GM23338 (cell line): ENCODE measurements around the gene HIPK1. TPM values are rescaled to one million over a fixed set of nuclear protein-coding genes. Genes with fewer than 3 reads are reported as not detected.

Experiments used
- ATAC-seq: fragments of 200-7000 bp; cut with Tn5 transposase; 3 replicates; pipeline ENCODE4 v1.9.1; 2020
- DNase-seq: peaks from one replicate; pipeline ENCODE4 v3.0.0-alpha.2; 2015; ENCODE audit warnings: low spot score
- H2AFZ ChIP-seq: fragments of 200-600 bp; sonication (generic); 2 replicates; pipeline ENCODE4 v1.8.0; 2016; ENCODE audit warnings: antibody characterized with exemption, mild to moderate bottlenecking, moderate library complexity
- H3F3A ChIP-seq: fragments of 200-600 bp; sonication (generic); replicated peaks from 2 replicates; pipeline ENCODE4 v1.8.0; 2017; ENCODE audit warnings: antibody characterized with exemption, mixed run types, low read depth
- H3K27ac ChIP-seq: fragments of 200-600 bp; sonication (generic); 2 replicates; pipeline ENCODE4 v1.6.1; 2016; ENCODE audit warnings: low read depth
- H3K27me3 ChIP-seq: fragments of 200-600 bp; sonication (generic); 2 replicates; pipeline ENCODE4 v1.8.0; 2016; ENCODE audit warnings: mild to moderate bottlenecking, mixed run types, moderate library complexity; ENCODE audit not compliant: insufficient read depth
- H3K36me3 ChIP-seq: fragments of 200-600 bp; sonication (generic); 2 replicates; pipeline ENCODE4 v1.8.0; 2016; ENCODE audit warnings: mild to moderate bottlenecking; ENCODE audit not compliant: insufficient read depth
- H3K4me1 ChIP-seq: fragments of 200-600 bp; sonication (generic); 2 replicates; pipeline ENCODE4 v1.8.0; 2016; ENCODE audit warnings: mild to moderate bottlenecking, moderate library complexity; ENCODE audit not compliant: insufficient read depth
- H3K4me2 ChIP-seq: fragments of 200-600 bp; sonication (generic); 2 replicates; pipeline ENCODE4 v1.7.1; 2017; ENCODE audit warnings: mixed run types
- H3K4me3 ChIP-seq: fragments of 200-600 bp; sonication (generic); 2 replicates; pipeline ENCODE4 v1.6.1; 2016; ENCODE audit warnings: mixed run types
- H3K79me2 ChIP-seq: fragments of 200-600 bp; sonication (generic); replicated peaks from 2 replicates; pipeline ENCODE4 v1.8.0; 2017; ENCODE audit warnings: mild to moderate bottlenecking; ENCODE audit not compliant: insufficient read depth
- H3K9me2 ChIP-seq: fragments of 200-600 bp; sonication (generic); 2 replicates; pipeline ENCODE4 v1.8.0; 2017; ENCODE audit not compliant: insufficient read depth
- H4K20me1 ChIP-seq: fragments of 200-600 bp; sonication (generic); replicated peaks from 2 replicates; pipeline ENCODE4 v1.8.0; 2017; ENCODE audit warnings: mild to moderate bottlenecking; ENCODE audit not compliant: insufficient read depth
- H3K27ac Mint-ChIP-seq: 2 replicates; pipeline ENCODE4 v1.8.0; 2020; ENCODE audit warnings: inconsistent platforms, mild to moderate bottlenecking, moderate library complexity, mixed read lengths
- H3K27me3 Mint-ChIP-seq: 3 replicates; pipeline ENCODE4 v1.8.0; 2022; ENCODE audit warnings: low read depth, mild to moderate bottlenecking, moderate library complexity, mixed read lengths, inconsistent platforms; ENCODE audit not compliant: insufficient read depth, poor library complexity
- H3K36me3 Mint-ChIP-seq: 3 replicates; pipeline ENCODE4 v1.8.0; 2021; ENCODE audit warnings: low read depth, mild to moderate bottlenecking, inconsistent platforms, moderate library complexity, mixed read lengths
- H3K4me1 Mint-ChIP-seq: 3 replicates; pipeline ENCODE4 v1.8.0; 2020; ENCODE audit warnings: mild to moderate bottlenecking, inconsistent platforms, mixed read lengths
- H3K4me3 Mint-ChIP-seq: 3 replicates; pipeline ENCODE4 v1.8.0; 2021; ENCODE audit warnings: moderate library complexity, mild to moderate bottlenecking, inconsistent platforms, mixed read lengths
- H3K9me3 Mint-ChIP-seq: 3 replicates; pipeline ENCODE4 v1.8.0; 2020; ENCODE audit warnings: moderate library complexity, mild to moderate bottlenecking, inconsistent platforms, mixed read lengths
- CREB1 ChIP-seq: fragments of 250-450 bp; sonication (Bioruptor Pico); IDR thresholded peaks from 2 replicates; pipeline ENCODE4 v1.5.0; 2020; ENCODE audit warnings: low read depth, mild to moderate bottlenecking, moderate library complexity
- EZH2 ChIP-seq: fragments of 200-600 bp; sonication (generic); IDR thresholded peaks from one replicate; pipeline ENCODE4 v1.8.0; 2017; ENCODE audit warnings: antibody characterized with exemption, mild to moderate bottlenecking, low read depth; ENCODE audit not compliant: unreplicated experiment
- EZH2phosphoT487 ChIP-seq: fragments of 200-600 bp; sonication (generic); IDR thresholded peaks from one replicate; pipeline ENCODE4 v1.8.1; 2018; ENCODE audit warnings: antibody characterized with exemption; ENCODE audit not compliant: unreplicated experiment
- JUNB ChIP-seq: IDR thresholded peaks from one replicate; pipeline ENCODE4 v1.6.1; 2016; ENCODE audit warnings: antibody characterized with exemption; ENCODE audit not compliant: unreplicated experiment
- NANOG ChIP-seq: IDR thresholded peaks from 2 replicates; pipeline ENCODE4 v1.6.1; 2016; ENCODE audit warnings: antibody characterized with exemption, borderline replicate concordance
- POLR2AphosphoS5 ChIP-seq: IDR thresholded peaks from 2 replicates; pipeline ENCODE4 v1.6.1; 2016; ENCODE audit warnings: antibody characterized with exemption, low read depth
- ZNF331 ChIP-seq: fragments of 250-450 bp; sonication (Bioruptor Pico); IDR thresholded peaks from 2 replicates; pipeline ENCODE4 v1.5.0; 2020; ENCODE audit warnings: low read depth, mild to moderate bottlenecking, moderate library complexity
- polyA plus RNA-seq: library from polyadenylated mRNA; unstranded; fragments of >200 nt; fragmentation: Nextera tagmentation; extraction: Ambion mirVana; gene quantifications from 2 replicates; pipeline ENCODE4 v1.2.1, GENCODE V29; 2016
- total RNA-seq: library from RNA; depleted of rRNA; stranded (reverse); fragments of >200 nt; shearing (Covaris generic); gene quantifications from 2 replicates; pipeline ENCODE4 v1.2.3, GENCODE V29; 2014
- TF ChIP-seq, protein P1 (sequence below): fragments of 250-450 bp; sonication (Bioruptor Pico); IDR thresholded peaks from 2 replicates; pipeline ENCODE4 v1.5.0; 2020; ENCODE audit warnings: mild to moderate bottlenecking, moderate library complexity
- TF ChIP-seq, protein P2 (sequence below): IDR thresholded peaks from one replicate; pipeline ENCODE4 v1.6.1; 2018; ENCODE audit warnings: antibody characterized with exemption; ENCODE audit not compliant: unreplicated experiment

HIPK1 gene
- total and polyA plus RNA-seq, 2 experiments from 2014 or later, result 14.3 to 47.5 TPM

DNA sequence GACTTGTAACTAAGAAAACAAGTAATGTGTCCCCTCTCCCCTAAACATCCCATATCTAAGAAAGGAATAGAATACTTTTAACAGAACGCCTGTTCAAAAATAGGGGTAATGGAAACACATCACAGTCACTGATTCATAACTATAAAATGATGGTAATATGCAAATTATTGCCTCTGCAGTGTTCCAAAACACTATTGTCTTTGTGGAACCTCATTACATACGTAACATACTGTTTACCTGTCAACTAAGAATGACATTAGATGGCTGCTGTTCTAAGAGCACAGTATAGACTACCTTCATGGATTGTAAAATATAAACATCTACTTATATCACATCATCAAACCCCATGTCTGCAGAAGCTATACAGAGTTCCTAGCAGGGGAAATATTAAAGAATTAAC is 38.3 kb upstream of the HIPK1 start (continued):
- TF ChIP-seq, protein P1, sequence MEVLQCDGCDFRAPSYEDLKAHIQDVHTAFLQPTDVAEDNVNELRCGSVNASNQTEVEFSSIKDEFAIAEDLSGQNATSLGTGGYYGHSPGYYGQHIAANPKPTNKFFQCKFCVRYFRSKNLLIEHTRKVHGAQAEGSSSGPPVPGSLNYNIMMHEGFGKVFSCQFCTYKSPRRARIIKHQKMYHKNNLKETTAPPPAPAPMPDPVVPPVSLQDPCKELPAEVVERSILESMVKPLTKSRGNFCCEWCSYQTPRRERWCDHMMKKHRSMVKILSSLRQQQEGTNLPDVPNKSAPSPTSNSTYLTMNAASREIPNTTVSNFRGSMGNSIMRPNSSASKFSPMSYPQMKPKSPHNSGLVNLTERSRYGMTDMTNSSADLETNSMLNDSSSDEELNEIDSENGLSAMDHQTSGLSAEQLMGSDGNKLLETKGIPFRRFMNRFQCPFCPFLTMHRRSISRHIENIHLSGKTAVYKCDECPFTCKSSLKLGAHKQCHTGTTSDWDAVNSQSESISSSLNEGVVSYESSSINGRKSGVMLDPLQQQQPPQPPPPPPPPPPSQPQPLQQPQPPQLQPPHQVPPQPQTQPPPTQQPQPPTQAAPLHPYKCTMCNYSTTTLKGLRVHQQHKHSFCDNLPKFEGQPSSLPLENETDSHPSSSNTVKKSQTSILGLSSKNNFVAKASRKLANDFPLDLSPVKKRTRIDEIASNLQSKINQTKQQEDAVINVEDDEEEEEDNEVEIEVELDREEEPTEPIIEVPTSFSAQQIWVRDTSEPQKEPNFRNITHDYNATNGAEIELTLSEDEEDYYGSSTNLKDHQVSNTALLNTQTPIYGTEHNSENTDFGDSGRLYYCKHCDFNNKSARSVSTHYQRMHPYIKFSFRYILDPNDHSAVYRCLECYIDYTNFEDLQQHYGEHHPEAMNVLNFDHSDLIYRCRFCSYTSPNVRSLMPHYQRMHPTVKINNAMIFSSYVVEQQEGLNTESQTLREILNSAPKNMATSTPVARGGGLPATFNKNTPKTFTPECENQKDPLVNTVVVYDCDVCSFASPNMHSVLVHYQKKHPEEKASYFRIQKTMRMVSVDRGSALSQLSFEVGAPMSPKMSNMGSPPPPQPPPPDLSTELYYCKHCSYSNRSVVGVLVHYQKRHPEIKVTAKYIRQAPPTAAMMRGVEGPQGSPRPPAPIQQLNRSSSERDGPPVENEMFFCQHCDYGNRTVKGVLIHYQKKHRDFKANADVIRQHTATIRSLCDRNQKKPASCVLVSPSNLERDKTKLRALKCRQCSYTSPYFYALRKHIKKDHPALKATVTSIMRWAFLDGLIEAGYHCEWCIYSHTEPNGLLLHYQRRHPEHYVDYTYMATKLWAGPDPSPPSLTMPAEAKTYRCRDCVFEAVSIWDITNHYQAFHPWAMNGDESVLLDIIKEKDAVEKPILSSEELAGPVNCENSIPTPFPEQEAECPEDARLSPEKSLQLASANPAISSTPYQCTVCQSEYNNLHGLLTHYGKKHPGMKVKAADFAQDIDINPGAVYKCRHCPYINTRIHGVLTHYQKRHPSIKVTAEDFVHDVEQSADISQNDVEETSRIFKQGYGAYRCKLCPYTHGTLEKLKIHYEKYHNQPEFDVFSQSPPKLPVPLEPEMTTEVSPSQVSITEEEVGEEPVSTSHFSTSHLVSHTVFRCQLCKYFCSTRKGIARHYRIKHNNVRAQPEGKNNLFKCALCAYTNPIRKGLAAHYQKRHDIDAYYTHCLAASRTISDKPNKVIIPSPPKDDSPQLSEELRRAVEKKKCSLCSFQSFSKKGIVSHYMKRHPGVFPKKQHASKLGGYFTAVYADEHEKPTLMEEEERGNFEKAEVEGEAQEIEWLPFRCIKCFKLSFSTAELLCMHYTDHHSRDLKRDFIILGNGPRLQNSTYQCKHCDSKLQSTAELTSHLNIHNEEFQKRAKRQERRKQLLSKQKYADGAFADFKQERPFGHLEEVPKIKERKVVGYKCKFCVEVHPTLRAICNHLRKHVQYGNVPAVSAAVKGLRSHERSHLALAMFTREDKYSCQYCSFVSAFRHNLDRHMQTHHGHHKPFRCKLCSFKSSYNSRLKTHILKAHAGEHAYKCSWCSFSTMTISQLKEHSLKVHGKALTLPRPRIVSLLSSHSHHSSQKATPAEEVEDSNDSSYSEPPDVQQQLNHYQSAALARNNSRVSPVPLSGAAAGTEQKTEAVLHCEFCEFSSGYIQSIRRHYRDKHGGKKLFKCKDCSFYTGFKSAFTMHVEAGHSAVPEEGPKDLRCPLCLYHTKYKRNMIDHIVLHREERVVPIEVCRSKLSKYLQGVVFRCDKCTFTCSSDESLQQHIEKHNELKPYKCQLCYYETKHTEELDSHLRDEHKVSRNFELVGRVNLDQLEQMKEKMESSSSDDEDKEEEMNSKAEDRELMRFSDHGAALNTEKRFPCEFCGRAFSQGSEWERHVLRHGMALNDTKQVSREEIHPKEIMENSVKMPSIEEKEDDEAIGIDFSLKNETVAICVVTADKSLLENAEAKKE (CRISPR knock-in tag), result no peak
- TF ChIP-seq NANOG, result no peak

DNA sequence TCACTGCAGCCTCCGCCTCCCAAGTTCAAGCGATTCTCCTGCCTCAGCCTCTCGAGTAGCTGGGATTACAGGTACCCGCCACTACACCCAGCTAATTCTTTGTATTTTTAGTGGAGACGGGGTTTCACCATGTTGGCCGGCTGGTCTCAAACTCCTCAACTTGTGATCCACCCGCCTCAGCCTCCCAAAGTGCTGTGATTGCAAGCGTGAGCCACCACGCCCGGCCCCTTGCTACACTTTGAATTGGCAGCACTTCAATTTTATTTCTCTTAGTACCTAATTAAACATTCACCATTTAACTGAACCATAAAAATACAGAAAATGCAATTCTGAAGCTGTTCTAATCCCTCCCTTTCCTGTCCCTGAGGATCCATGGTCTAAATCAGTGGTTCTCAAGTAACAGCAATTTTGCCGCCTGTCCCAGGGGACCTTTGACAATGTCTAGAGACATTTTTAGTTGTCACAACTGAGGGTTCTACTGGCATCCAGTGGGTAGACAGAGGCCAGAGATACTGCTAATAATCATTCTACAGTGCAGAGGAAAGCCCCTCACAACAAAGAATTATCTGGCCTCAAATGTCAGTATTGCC is 37.4 kb upstream of the HIPK1 start:
- Mint-ChIP-seq H3K27me3 (no peaks in the 10 kb centered on the region), H3K27ac (no peak overlapping the region), H3K4me3 (no peak overlapping the region), H3K9me3 (no peaks in the 10 kb centered on the region), H3K36me3 (0 out of 3 replicates have a peak, but pooled peaks cover 5% of the 10 kb centered on the region), H3K4me1 (no peaks in the 10 kb centered on the region)
- Histone ChIP-seq H3K79me2 (no peaks in the 10 kb centered on the region), H3K4me1 (no peaks in the 10 kb centered on the region), H4K20me1 (no peaks in the 10 kb centered on the region), H3K4me2 (no peak overlapping the region), H3K27ac (no peak overlapping the region), H3K36me3 (no peaks in the 10 kb centered on the region), H3F3A (no peaks in the 10 kb centered on the region), H3K9me2 (no peaks in the 10 kb centered on the region), H3K4me3 (no peak overlapping the region), H3K27me3 (no peaks in the 10 kb centered on the region), H2AFZ (no peak overlapping the region)
- DNase-seq (no peak), ATAC-seq (no peak)
- no peak for TF ChIP-seq EZH2
- TF ChIP-seq CREB1, result no peak
- TF ChIP-seq ZNF331 (CRISPR knock-in tag), result no peak
- TF ChIP-seq EZH2phosphoT487, result no peak
- TF ChIP-seq NANOG, result no peak
- no peak for TF ChIP-seq POLR2AphosphoS5
- TF ChIP-seq, protein P2, sequence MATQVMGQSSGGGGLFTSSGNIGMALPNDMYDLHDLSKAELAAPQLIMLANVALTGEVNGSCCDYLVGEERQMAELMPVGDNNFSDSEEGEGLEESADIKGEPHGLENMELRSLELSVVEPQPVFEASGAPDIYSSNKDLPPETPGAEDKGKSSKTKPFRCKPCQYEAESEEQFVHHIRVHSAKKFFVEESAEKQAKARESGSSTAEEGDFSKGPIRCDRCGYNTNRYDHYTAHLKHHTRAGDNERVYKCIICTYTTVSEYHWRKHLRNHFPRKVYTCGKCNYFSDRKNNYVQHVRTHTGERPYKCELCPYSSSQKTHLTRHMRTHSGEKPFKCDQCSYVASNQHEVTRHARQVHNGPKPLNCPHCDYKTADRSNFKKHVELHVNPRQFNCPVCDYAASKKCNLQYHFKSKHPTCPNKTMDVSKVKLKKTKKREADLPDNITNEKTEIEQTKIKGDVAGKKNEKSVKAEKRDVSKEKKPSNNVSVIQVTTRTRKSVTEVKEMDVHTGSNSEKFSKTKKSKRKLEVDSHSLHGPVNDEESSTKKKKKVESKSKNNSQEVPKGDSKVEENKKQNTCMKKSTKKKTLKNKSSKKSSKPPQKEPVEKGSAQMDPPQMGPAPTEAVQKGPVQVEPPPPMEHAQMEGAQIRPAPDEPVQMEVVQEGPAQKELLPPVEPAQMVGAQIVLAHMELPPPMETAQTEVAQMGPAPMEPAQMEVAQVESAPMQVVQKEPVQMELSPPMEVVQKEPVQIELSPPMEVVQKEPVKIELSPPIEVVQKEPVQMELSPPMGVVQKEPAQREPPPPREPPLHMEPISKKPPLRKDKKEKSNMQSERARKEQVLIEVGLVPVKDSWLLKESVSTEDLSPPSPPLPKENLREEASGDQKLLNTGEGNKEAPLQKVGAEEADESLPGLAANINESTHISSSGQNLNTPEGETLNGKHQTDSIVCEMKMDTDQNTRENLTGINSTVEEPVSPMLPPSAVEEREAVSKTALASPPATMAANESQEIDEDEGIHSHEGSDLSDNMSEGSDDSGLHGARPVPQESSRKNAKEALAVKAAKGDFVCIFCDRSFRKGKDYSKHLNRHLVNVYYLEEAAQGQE, result no peak
- no peak for TF ChIP-seq JUNB
